ENCODE data around the gene TYMS.
A peak's percentile ranks its signal among the peaks of the same experiment; 100 is the strongest.

TYMS gene

GRCh38 chr18:657311-658000, at the start of gene TYMS:
TSS of gene TYMS (plus strand) at chr18:657653. CDS start at chr18:657743, 90 bp downstream.
- DNase-seq (ENCODE audit: low read depth), result no peak

- DNase-seq (ENCODE audit: low read depth), result no peak
Observed at GRCh38 chr18:607930-608329, 49.5 kb upstream of the TYMS start.

- no peak for DNase-seq (ENCODE audit: low read depth)
Observed at GRCh38 chr18:610214-610928, 47.1 kb upstream of the TYMS start.

GRCh38 chr18:612156-612555, 45.3 kb upstream of the TYMS start:
- no peak for DNase-seq (ENCODE audit: low read depth)

- DNase-seq (ENCODE audit: low read depth), result no peak
Observed at GRCh38 chr18:614193-614592, 43.3 kb upstream of the TYMS start.

GRCh38 chr18:615092-615521, 42.3 kb upstream of the TYMS start:
- no peak for DNase-seq (ENCODE audit: low read depth)

- no peak for DNase-seq (ENCODE audit: low read depth)
Observed at GRCh38 chr18:615773-616172, 41.7 kb upstream of the TYMS start.

- DNase-seq (ENCODE audit: low read depth), result no peak
Observed at GRCh38 chr18:616380-616995, 41.0 kb upstream of the TYMS start.

- no peak for DNase-seq (ENCODE audit: low read depth)
Observed at GRCh38 chr18:617970-618504, 39.4 kb upstream of the TYMS start.

GRCh38 chr18:618618-619017, 38.8 kb upstream of the TYMS start:
- no peak for DNase-seq (ENCODE audit: low read depth)

GRCh38 chr18:621291-622043, 36.0 kb upstream of the TYMS start:
- no peak for DNase-seq (ENCODE audit: low read depth)

GRCh38 chr18:622289-622688, 35.2 kb upstream of the TYMS start:
- DNase-seq (ENCODE audit: low read depth), result no peak

- peak; percentile 44 for DNase-seq (ENCODE audit: low read depth)
Observed at GRCh38 chr18:623761-624620, 33.5 kb upstream of the TYMS start.

GRCh38 chr18:627231-627630, 30.2 kb upstream of the TYMS start:
- DNase-seq (ENCODE audit: low read depth), result no peak

GRCh38 chr18:629269-630150, 27.9 kb upstream of the TYMS start:
- DNase-seq (ENCODE audit: low read depth), result peak; percentile 3

GRCh38 chr18:631560-631959, 25.9 kb upstream of the TYMS start:
- no peak for DNase-seq (ENCODE audit: low read depth)

- no peak for DNase-seq (ENCODE audit: low read depth)
Observed at GRCh38 chr18:634551-635045, 22.9 kb upstream of the TYMS start.

- DNase-seq (ENCODE audit: low read depth), result no peak
Observed at GRCh38 chr18:635171-635570, 22.3 kb upstream of the TYMS start.

GRCh38 chr18:641224-641623, 16.2 kb upstream of the TYMS start:
- DNase-seq (ENCODE audit: low read depth), result no peak

- DNase-seq (ENCODE audit: low read depth), result no peak
Observed at GRCh38 chr18:644395-645004, 13.0 kb upstream of the TYMS start.

Measured in stimulated activated CD8-positive, alpha-beta memory T cell treated with anti-CD3 and anti-CD28 coated beads, Interleukin-7, amount 100 ng/mL, for 24 hours (primary cell).